ENCODE data around the gene VPS25.

VPS25 gene

DNA sequence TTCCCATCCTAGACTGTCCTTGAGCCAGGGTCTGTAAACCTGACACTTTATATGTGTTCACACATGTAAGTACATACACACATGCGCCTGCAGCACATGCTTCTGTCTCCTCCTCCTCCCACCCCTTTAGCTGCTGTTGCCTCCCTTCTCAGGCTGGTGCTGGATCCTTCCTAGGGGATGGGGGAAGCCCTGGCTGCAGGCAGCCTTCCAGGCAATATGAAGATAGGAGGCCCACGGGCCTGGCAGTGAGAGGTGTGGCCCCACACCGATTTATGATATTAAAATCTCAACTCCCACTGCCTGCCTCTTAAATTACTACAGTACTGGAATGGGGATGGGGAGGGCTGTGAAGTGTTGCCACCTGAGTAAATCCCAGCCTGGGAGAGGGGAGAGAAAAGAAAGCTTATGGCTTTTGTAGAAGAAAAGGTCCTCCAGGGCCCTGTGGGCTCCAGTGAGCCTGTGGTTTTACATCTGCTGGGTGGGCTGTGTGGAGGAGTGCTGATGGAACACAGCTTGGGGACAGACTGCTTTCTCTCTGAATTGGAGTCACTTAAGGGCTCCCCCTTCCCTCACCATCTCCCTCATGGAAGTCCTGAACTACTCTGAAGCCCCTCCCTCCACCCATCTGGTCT, 6.2 kb downstream of the VPS25 start:
- H3K36me3 ChIP-seq (ENCODE audit: control insufficient read depth in 2 of 2, insufficient read depth in 1 of 2, low read length in 2 of 2): peaks cover 32 to 66% of the 10 kb centered on the region in 2 experiments
- H3K27ac ChIP-seq (ENCODE audit: extremely low read depth, low read depth, low read length): no peak overlapping the region
- H3K4me3 ChIP-seq (ENCODE audit: low read depth, low read length): no peak overlapping the region
- no peaks in the 10 kb centered on the region for H3K9me3 ChIP-seq (ENCODE audit: control insufficient read depth, insufficient read depth, low read depth, low read length)
- CTCF ChIA-PET: interaction anchor here (0.9 to 3.6 kb wide), 3 partner anchors 16 to 45 kb away, joined by 3 to 16 read pairs (median 3); no protein-coding TSS in a partner anchor
- peaks cover 5% of the 10 kb centered on the region; the same call in 1 of the 2 replicates for H3K4me1 ChIP-seq (ENCODE audit: control insufficient read depth, insufficient read depth, low read length)
- POLR2A ChIA-PET: interaction anchor here (0.5 to 2.6 kb wide), 2 partner anchors 18 to 205 kb away, joined by 7 to 13 read pairs; partner anchors contain the start of genes CNTD1 and COA3
- TF ChIP-seq KLF8 (tag by site-specific recombination; IDR thresholded peaks at IDR 0.05) (no peak), HOXC10 (CRISPR knock-in tag; IDR thresholded peaks at IDR 0.05) (no peak), EGR2 (tag by site-specific recombination; IDR thresholded peaks at IDR 0.05; ENCODE audit: low read depth) (peak; percentile 30)
- TF ChIP-seq, protein P1, sequence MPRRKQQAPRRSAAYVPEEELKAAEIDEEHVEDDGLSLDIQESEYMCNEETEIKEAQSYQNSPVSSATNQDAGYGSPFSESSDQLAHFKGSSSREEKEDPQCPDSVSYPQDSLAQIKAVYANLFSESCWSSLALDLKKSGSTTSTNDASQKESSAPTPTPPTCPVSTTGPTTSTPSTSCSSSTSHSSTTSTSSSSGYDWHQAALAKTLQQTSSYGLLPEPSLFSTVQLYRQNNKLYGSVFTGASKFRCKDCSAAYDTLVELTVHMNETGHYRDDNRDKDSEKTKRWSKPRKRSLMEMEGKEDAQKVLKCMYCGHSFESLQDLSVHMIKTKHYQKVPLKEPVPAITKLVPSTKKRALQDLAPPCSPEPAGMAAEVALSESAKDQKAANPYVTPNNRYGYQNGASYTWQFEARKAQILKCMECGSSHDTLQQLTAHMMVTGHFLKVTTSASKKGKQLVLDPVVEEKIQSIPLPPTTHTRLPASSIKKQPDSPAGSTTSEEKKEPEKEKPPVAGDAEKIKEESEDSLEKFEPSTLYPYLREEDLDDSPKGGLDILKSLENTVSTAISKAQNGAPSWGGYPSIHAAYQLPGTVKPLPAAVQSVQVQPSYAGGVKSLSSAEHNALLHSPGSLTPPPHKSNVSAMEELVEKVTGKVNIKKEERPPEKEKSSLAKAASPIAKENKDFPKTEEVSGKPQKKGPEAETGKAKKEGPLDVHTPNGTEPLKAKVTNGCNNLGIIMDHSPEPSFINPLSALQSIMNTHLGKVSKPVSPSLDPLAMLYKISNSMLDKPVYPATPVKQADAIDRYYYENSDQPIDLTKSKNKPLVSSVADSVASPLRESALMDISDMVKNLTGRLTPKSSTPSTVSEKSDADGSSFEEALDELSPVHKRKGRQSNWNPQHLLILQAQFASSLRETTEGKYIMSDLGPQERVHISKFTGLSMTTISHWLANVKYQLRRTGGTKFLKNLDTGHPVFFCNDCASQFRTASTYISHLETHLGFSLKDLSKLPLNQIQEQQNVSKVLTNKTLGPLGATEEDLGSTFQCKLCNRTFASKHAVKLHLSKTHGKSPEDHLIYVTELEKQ (tag by site-specific recombination; IDR thresholded peaks at IDR 0.05; ENCODE audit: borderline replicate concordance): no peak

DNA sequence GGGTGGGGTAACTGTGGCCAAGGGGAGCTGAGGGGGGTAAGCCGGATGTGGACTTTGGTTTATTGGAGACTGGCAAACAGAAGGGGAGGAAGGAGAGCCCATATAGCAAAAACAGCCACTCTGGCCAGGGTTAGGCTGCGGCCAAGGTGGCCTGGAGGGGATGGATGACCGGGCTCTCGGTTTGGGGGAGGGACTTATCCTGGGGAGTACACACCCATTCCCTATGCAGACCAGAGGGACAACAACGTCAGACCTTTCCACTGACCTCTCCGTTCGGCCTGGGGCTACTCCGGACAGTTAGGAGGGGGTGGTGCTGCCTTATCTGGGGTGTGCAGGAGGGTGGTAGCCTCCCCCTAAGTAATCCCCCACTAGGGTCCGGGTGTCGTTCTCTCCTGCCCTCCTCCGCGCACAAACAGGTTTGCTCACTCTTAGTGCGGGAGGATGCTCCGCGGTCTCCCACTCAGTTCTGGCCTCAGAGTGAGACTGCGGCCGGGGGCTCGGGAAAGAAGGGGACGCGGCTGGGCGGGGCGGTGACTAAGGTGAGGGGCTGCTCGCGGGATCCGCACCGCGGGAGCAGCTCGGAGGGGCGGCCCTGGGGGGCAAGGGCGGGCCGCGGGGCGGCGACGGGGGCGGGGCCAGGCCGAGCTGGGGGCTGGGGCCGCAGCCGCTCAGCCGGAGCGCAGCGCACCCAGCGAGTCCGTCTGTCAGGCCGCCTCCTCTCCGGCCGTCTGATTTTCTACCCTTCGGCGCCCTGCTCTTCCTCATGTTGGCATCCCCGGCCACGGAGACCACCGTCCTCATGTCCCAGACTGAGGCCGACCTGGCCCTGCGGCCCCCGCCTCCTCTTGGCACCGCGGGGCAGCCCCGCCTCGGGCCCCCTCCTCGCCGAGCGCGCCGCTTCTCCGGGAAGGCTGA, 6.9 kb downstream of the VPS25 start, which contains the start of gene WNK4:
Gene WNK4 (plus strand): TSS at position 675 of the 915 bp plus-strand sequence. CDS start 89 bp downstream, at position 764.
- H3K4me1 ChIP-seq (ENCODE audit: control insufficient read depth, insufficient read depth, low read length): peaks cover 5% of the 10 kb centered on the region; the same call in 1 of the 2 replicates
- H3K27ac ChIP-seq (ENCODE audit: extremely low read depth, low read depth, low read length): peak within 1 kb of the TSS; percentile 11; the same call in 1 of the 2 replicates
- ChIA-PET CTCF (interaction anchor here (0.6 to 3.6 kb wide), 7 partner anchors 8 to 502 kb away, joined by 3 to 16 read pairs (median 3); partner anchors contain the start of gene VPS25), POLR2A (interaction anchor here (0.9 to 2.6 kb wide), 8 partner anchors 12 to 213 kb away, joined by 3 to 13 read pairs (median 4); partner anchors contain the start of genes BECN1, CNTD1, COA3 and RETREG3)
- peak within 1 kb of the TSS; percentile 45 for H3K4me3 ChIP-seq (ENCODE audit: low read depth, low read length)
- no peaks in the 10 kb centered on the region for H3K9me3 ChIP-seq (ENCODE audit: control insufficient read depth, insufficient read depth, low read depth, low read length)
- no peak for TF ChIP-seq ZBTB8A (tag by site-specific recombination; IDR thresholded peaks at IDR 0.05)
- no peak for TF ChIP-seq ZNF639 (tag by site-specific recombination; IDR thresholded peaks at IDR 0.05)
- 0 out of 2 replicates have a peak, but pooled peaks have one; percentile 17 for TF ChIP-seq SP2 (tag by site-specific recombination; IDR thresholded peaks at IDR 0.05)
- TF ChIP-seq ZNF146 (tag by site-specific recombination; IDR thresholded peaks at IDR 0.05): no peak
- TF ChIP-seq GLIS1 (tag by site-specific recombination; IDR thresholded peaks at IDR 0.05): 0 out of 2 replicates have a peak, but pooled peaks have one; percentile 24
- no peak for TF ChIP-seq ZNF121 (tag by site-specific recombination; IDR thresholded peaks at IDR 0.05)
- TF ChIP-seq ZNF416 (tag by site-specific recombination; IDR thresholded peaks at IDR 0.05): no peak
- H3K36me3 ChIP-seq (ENCODE audit: control insufficient read depth in 2 of 2, insufficient read depth in 1 of 2, low read length in 2 of 2): peaks cover 28 to 58% of the 10 kb centered on the region in 2 experiments
